Activated CD8-positive, alpha-beta memory T cell treated with anti-CD3 and anti-CD28 coated beads, Interleukin-2, amount 50 U/mL, for 4 hours (primary cell): ENCODE results near the gene ARHGAP10.

Experiments used
- DNase-seq: peaks from one replicate; pipeline ENCODE4 v3.0.0-alpha.2; 2020

ARHGAP10 gene

DNA sequence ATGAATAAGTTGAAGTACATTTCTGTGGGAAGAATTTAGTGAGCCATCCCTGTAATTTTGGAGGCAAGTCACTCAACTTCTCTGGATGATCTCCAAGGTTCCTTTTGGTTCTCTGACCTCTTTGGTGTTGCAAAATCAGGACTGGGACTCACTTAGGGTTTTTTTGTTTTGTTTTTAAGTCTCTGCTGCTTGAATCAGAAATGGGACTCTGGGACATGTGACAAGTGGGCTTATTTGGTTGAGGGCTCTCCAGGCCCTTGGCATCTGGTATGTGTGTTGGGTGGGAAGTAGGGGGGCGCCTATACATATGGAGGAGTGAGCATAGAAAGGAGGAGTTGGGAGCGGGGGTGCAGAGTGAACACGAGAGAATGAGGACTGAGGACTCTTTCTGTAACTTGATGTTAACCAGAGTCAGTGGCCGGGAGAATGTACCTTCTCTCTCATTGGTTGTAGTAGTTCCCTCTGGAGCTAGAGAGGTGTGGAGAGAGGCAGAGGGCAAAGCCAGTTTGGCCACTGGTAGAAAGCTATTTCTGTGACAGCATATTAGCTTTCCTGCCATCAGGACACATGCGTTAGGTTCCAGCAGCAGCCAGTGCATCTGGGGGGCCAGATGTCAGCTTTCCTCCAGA is 1.9 kb downstream of the ARHGAP10 start:
- DNase-seq = no peak

GRCh38 chr4:147734496-147734895 is 2.6 kb downstream of the ARHGAP10 start:
- no peak for DNase-seq

GRCh38 chr4:147735413-147736301 is 3.8 kb downstream of the ARHGAP10 start:
- DNase-seq = no peak

- no peak for DNase-seq
Observed at GRCh38 chr4:147736458-147736857, 4.6 kb downstream of the ARHGAP10 start.

DNA sequence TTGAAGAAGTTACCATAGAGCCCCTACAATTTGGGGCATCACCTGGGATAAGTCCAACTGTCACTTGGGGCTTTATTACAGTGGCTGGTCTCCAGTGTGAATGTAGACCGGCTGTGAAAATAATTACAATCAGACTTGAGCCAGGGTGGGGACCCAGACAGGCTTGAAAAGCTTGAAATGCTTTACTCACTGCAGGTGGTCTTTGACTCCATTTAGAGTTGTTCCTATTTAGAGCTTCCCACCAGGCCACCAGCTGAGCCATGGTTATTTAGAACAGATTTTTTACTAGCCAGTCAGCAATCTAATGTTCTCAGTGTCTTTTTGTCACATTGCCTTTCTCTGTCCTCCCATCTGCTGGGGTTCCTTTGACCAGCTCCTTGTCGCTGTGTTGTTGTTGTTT is 5.7 kb downstream of the ARHGAP10 start:
- DNase-seq = no peak

GRCh38 chr4:147739239-147739823 is 7.4 kb downstream of the ARHGAP10 start:
- DNase-seq = no peak

DNA sequence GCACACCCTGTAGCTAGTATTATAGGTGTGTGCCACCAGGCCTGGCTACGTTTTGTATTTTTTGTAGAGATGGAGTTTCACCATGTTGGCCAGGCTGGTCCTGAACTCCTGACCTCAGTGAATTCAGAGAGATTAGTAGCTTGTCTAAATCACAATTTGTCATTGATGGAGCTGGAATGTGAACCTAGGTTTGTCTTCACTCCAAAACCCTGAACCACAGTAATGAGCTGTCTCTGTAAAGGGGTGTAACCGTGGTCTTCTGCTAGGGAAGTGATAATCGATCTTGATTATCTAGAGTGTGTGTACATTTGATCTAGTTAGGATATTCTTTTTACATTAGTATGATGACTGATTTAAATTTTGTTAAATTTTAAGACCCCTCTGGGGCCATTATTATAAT is 8.3 kb downstream of the ARHGAP10 start:
- DNase-seq = no peak

- no peak for DNase-seq
Observed at GRCh38 chr4:147741190-147741788, 9.4 kb downstream of the ARHGAP10 start.

DNA sequence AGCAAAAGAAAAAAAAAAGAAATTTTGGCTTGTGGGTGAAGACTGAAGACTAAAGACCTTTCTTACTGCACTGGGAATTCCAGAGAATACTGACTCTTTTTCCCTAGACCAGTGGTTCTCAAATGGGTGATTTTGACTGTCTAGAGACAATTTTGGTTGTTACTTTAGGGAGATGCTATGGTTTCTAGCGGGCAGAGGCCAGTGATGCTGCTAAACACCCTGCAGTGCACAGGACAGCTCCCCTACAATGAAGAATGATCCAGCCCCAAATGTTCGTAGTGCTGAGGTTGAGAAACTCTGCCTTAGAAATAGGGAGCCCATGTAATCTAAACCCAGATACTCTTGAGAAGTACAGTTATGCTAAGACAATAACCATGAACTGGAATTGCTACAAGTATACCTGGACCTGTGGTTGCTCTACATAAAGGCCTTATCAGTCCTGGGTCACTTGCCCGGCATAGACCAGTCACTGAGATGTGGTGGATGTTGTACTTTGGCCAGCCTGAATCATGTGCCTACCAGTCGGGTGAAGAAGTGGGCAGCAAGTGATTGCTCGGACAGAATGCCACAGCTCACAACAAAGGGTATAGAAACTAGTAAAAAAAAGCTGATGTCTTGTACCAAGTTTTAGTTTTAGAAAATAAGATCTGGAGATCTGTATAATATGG is 16.0 kb downstream of the ARHGAP10 start:
- no peak for DNase-seq

GRCh38 chr4:147749811-147750321 is 18.0 kb downstream of the ARHGAP10 start:
- no peak for DNase-seq

DNA sequence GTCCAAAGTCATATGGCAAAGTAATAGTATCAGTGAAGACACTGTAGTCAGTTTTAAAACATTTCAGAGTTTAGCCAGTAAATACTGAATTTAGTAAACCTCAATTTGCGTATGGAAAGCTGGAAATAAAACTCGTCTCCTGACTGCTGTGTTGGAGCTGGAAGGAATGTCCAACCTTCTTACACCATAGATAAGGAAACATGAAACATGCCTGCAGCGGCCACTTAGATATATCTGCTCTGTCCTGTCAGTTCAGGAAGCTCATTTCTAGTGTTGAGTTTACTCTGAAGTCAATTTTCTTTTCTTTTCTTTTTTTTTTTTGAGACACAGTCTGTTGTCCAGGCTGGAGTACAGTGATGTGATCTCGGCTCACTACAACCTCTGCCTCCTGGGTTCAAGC is 21.2 kb downstream of the ARHGAP10 start:
- DNase-seq = no peak

DNA sequence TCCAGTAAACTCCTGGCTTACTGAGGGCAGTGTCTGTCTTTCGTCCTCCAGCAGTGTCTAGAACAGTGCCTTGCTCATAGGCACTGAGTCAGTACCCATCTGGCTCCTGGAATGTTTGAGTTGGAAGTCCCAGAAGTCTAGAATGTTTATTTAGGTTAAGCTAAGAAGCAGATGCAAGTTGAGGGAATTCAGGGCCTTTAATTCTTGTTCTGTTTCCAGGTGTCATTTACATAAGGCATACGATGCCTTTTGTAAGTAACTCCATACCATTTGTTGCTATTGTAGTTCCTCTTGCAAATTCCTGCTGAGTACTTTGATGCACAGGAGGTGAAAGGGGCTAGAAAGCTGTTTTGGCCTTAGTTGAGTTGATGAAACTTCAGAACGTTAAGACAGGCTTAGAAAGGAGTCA is 22.2 kb downstream of the ARHGAP10 start:
- no peak for DNase-seq

DNA sequence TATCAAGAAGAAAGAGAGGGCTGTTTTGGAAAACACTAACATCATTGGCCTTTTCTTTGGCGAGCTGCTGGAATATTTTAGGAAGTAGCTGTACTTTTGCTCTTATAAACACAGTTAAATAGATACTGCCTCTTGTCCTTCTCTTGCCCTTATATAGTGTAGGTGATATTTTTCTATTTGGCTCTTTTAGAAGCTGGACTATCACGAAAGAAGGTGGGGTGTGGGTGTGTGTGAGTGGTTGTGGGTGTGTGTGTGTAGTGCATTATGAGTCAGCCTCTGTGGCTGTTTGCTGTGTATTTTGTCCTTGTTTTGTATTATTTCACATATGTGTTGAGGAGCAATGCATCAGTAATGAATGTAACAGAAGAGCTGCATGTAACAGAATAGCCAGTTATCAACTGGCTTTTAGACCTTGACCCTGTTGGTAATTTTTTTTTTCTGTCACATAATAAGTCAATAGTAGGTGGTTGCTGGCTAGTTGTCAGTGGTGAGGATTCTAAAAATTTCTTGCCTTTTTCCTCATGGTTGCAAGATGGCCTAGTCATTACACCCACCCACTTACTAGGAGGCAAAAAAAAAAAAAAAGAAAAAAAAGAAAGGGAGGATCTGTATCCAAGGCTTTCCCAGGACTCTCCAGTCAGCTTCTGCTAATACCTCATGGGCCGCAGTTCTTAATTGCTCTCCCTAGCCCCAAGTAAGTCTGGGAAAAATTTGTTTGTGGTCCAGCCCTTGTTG is 23.8 kb downstream of the ARHGAP10 start:
- DNase-seq = no peak

DNA sequence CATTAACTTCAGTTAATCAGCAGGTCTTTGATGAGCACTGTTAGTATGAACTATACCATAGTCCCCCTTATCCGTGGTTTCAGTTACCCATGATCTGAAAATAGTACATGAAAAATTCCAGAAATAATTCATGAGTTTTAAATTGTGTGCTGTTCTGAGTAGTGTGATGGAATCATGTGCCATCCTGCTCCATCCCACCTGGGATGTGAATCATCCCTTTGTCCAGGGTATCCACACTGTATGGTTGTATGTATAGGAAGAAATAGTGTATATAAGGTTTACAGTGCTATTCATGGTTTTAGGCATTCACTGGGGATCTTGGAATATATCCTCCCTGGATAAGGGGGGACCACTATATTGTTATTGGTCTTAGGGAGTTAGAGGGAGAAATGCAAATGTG is 24.5 kb downstream of the ARHGAP10 start:
- DNase-seq = no peak

- no peak for DNase-seq
Observed at GRCh38 chr4:147760176-147760575, 28.3 kb downstream of the ARHGAP10 start.

- DNase-seq = no peak
Observed at GRCh38 chr4:147760695-147761094, 28.8 kb downstream of the ARHGAP10 start.

DNA sequence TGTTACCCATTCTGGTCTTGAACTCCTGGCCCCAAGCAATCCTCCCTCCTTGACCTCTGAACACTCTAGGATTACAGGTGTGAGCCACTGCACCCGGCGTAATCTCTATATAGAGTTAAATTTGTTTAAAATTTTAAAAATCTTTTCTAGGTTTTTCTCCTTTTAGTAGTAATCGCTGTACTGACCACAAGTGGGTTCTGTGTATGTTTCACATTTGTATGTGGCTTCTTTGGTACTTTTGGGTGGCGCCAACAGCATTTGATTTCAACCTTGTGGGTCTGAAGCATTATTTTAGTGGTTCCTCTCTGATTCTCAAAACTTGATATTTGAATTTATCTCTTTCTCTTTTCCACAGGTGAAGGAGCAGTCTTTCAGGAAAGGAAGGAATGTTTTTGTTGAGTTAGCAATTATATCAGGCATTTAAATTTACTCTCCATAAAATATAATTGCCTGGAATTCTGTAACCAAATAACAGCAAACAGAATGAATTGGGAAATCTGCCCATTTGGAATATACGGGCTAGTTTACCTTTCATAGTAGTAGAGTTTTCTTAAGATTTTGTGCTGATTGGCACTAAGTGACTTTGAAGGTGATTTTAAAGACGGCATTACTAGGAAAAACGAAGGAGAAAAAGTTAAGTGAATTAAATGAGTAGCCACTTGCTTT is 29.5 kb downstream of the ARHGAP10 start:
- DNase-seq = no peak

DNA sequence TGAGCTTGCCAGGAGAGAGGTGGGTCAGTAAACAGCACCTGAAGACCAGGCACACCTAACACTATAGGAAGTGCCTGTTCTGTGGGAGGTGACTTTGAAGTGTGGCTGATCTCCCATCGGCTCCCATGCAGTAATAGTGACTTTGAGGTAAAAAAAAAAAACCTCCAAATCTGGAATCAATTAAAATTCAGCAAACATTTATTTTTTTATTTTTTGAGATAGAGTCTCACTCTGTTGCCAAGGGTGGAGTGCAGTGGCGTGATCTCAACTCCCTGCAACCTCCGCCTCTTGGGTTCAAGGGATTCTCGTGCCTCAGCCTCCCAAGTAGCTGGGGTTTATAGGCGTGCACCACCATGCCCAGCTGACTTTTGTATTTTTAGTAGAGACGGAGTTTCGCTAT is 32.4 kb downstream of the ARHGAP10 start:
- no peak for DNase-seq

GRCh38 chr4:147765121-147765529 is 33.2 kb downstream of the ARHGAP10 start:
- DNase-seq = no peak

DNA sequence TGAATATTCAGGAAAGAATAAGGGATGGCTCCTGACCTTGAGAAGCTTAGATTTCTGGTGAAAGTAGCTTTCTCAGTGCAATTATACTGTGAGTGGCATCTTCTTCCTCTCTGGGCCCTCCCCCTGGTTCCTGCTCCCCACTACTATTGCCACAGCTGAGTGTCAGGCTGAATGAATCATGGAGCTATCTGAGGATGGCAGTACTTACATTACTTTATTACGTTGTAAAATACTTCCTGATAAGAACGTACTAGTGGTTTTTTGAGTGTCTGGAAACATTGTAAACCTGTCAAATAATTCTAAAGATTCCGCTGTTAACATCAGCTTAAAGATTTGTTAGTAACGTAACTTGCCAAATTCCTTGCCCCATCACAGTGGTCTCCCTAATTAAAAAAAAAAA is 36.2 kb downstream of the ARHGAP10 start:
- DNase-seq = no peak

DNA sequence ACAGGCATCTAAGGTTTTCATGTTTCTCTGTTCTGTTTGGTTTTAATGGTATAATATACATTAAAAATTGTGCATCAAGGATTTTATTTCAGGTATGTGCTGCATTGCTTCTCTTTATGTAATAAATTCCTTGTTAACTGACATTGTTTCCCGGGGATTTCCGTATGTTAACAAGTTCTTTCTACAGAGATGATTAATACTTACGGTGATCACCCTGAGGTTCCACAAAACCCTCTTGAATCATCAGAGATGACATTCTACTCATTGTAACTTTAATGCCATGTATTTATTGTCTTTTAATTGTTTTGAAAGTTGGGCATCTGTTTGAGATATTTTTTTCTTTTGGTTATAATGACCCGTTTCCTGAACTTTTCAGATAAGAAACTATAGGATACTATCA is 37.5 kb downstream of the ARHGAP10 start:
- no peak for DNase-seq

DNA sequence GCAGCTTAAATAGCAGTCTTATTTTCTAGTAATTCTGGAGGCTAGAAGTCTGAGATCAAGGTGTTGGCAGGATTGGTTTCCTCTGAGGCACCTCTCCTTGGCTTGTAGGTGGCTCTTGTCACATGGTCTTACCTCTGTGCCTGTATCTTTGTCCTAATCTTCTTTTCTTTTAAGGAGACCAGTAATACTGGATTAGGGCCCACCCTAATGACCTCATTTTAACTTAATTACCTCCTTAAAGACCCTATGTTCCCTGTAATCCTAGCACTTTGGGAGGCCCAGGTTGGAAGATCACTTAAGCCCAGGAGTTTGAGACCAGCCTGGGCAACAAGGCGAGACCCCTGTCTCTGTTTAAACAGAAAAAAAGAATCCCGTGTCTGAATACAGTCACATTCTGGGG is 38.9 kb downstream of the ARHGAP10 start:
- no peak for DNase-seq
